Measurements from ENCODE around the gene NGRN.

DNA sequence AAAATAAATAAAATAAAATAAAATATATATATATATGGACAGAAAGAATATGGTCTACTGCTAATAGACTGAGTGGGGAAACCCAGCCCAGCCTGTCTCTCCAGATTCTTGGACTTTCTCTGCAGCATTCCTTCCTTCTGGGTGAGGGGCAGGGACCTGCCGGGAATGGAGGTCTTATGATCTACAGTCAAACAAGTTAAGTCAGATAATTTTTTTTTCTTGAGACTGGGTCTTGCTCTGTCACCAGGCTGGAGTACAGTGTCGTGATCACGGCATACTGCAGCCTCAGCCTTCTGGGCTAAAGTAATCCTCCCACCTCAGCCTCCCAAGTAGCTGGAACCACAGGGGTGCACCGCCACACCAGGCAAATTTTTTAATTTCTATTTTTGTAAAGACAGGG is 53.1 kb downstream of the NGRN start:
- TF ChIP-seq, protein P1, sequence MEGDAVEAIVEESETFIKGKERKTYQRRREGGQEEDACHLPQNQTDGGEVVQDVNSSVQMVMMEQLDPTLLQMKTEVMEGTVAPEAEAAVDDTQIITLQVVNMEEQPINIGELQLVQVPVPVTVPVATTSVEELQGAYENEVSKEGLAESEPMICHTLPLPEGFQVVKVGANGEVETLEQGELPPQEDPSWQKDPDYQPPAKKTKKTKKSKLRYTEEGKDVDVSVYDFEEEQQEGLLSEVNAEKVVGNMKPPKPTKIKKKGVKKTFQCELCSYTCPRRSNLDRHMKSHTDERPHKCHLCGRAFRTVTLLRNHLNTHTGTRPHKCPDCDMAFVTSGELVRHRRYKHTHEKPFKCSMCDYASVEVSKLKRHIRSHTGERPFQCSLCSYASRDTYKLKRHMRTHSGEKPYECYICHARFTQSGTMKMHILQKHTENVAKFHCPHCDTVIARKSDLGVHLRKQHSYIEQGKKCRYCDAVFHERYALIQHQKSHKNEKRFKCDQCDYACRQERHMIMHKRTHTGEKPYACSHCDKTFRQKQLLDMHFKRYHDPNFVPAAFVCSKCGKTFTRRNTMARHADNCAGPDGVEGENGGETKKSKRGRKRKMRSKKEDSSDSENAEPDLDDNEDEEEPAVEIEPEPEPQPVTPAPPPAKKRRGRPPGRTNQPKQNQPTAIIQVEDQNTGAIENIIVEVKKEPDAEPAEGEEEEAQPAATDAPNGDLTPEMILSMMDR (IDR thresholded peaks at IDR 0.05; ENCODE audit: insufficient read depth, low read length): no peak
- no peak for TF ChIP-seq SPI1 (IDR thresholded peaks at IDR 0.05; ENCODE audit: borderline replicate concordance, low read depth)

Data from HL-60 (cell line).